SK-N-SH (cell line): ENCODE data around the gene NAA38. TPM values are rescaled to one million over a fixed set of nuclear protein-coding genes. Genes with fewer than 3 reads are reported as not detected.

Experiments
- CHD2 ChIP-seq: fragments of 150-350 bp; IDR thresholded peaks from 2 replicates; pipeline ENCODE4 v1.6.1; 2018; ENCODE audit warnings: low read length; ENCODE audit not compliant: partially characterized antibody
- CTCF ChIP-seq: fragments of 200-600 bp; sonication (generic); IDR thresholded peaks from 2 replicates; pipeline ENCODE4 v1.6.1; 2017; ENCODE audit warnings: antibody characterized with exemption, mild to moderate bottlenecking, moderate library complexity
- ELF1 ChIP-seq: IDR thresholded peaks from 2 replicates; pipeline ENCODE4 v1.4.0; 2012
- EP300 ChIP-seq, 2 experiments: IDR thresholded peaks; 2 replicates each; pipeline versions ENCODE4 v1.4.0 to v1.6.1; 2012; ENCODE audit warnings: borderline replicate concordance in 1 of 2, low read depth in 1 of 2, low read length in 1 of 2
- FOSL2 ChIP-seq: IDR thresholded peaks from 2 replicates; pipeline ENCODE4 v1.4.0; 2012; ENCODE audit warnings: low read depth, mild to moderate bottlenecking, moderate library complexity, borderline replicate concordance
- FOXM1 ChIP-seq: IDR thresholded peaks from 2 replicates; pipeline ENCODE4 v1.4.0; 2012; ENCODE audit warnings: low read depth, mild to moderate bottlenecking
- GABPA ChIP-seq: IDR thresholded peaks from 2 replicates; pipeline ENCODE4 v1.4.0; 2012; ENCODE audit warnings: low read depth, mild to moderate bottlenecking
- IRF3 ChIP-seq: fragments of 150-350 bp; IDR thresholded peaks from 2 replicates; pipeline ENCODE4 v1.6.1; 2016; ENCODE audit warnings: mild to moderate bottlenecking, low read depth, low read length
- MEF2A ChIP-seq: IDR thresholded peaks from 2 replicates; pipeline ENCODE4 v1.4.0; 2012; ENCODE audit warnings: low read depth, borderline replicate concordance
- MXI1 ChIP-seq: IDR thresholded peaks from 2 replicates; pipeline ENCODE4 v1.6.1; 2012; ENCODE audit warnings: mild to moderate bottlenecking, low read depth, low read length, improper control_type of control experiment
- NRF1 ChIP-seq: IDR thresholded peaks from 2 replicates; pipeline ENCODE4 v1.6.1; 2012; ENCODE audit warnings: low read depth, mild to moderate bottlenecking, low read length
- RAD21 ChIP-seq: IDR thresholded peaks from 2 replicates; pipeline ENCODE4 v1.6.1; 2012; ENCODE audit warnings: mild to moderate bottlenecking, low read length
- RCOR1 ChIP-seq: fragments of 150-350 bp; IDR thresholded peaks from 2 replicates; pipeline ENCODE4 v1.6.1; 2017; ENCODE audit warnings: antibody characterized with exemption, low read length
- RFX5 ChIP-seq: IDR thresholded peaks from 2 replicates; pipeline ENCODE4 v1.6.1; 2012; ENCODE audit warnings: mild to moderate bottlenecking, improper control_type of control experiment, low read length
- RXRA ChIP-seq: IDR thresholded peaks from 2 replicates; pipeline ENCODE4 v1.4.0; 2012; ENCODE audit warnings: low read depth, mild to moderate bottlenecking, borderline replicate concordance
- SMC3 ChIP-seq: IDR thresholded peaks from 2 replicates; pipeline ENCODE4 v1.6.1; 2012; ENCODE audit warnings: low read depth, low read length, improper control_type of control experiment
- USF2 ChIP-seq: fragments of 150-350 bp; IDR thresholded peaks from 2 replicates; pipeline ENCODE4 v1.6.1; 2017; ENCODE audit warnings: antibody characterized with exemption, low read length, low read depth, borderline replicate concordance
- YY1 ChIP-seq: IDR thresholded peaks from 2 replicates; pipeline ENCODE4 v1.4.0; 2012; ENCODE audit warnings: low read depth, mild to moderate bottlenecking
- polyA plus RNA-seq, 3 experiments: library from polyadenylated mRNA; depleted of rRNA; stranded (reverse); fragments of >200 nt; gene quantifications; 2 replicates each; pipeline ENCODE4 v1.2.3, GENCODE V29; 2012

NAA38 gene
- polyA plus RNA-seq, 1 of the 3 experiments (the other 2 are of a cell fraction) = 202 TPM

GRCh38 chr17:7889166-7889955 is 32.0 kb upstream of the NAA38 start (continued):
- TF ChIP-seq IRF3 (no peak), RXRA (peak; percentile 96), FOSL2 (no peak), NRF1 (no peak), MEF2A (no peak), FOXM1 (no peak), EP300 (IDR thresholded peaks at IDR 0.05; ENCODE audit: borderline replicate concordance in 1 of 2, low read depth in 1 of 2, low read length in 1 of 2) (peak; percentile 37 to 91; a peak in 2 of 4 replicates), SMC3 (peak; percentile 37; the same call in 1 of the 2 replicates), MXI1 (peak; percentile 81), CTCF (peak; percentile 51), RFX5 (0 out of 2 replicates have a peak, but pooled peaks have one; percentile 15), YY1 (no peak; the same call in 1 of the 2 replicates), RCOR1 (peak; percentile 73; the same call in 1 of the 2 replicates), CHD2 (peak; percentile 84), RAD21 (peak; percentile 40), GABPA (no peak), USF2 (no peak), ELF1 (no peak)
- TF ChIP-seq, all 33 proteins: peak for 18
